ENCODE data around the gene BEST4. TPM values are rescaled to one million over a fixed set of nuclear protein-coding genes. Genes with fewer than 3 reads are reported as not detected.
A peak's percentile ranks its signal among the peaks of the same experiment; 100 is the strongest.

Gene BEST4
- total and polyA plus RNA-seq, 2 of the 8 experiments (the other 6 are each of a cell fraction or from before 2014, with no cell fraction given) = 0.76 to 1.4 TPM

GRCh38 chr1:44806704-44807363 lies 18.9 kb upstream of the BEST4 start, which contains the start of gene DYNLT4:
TSS of gene DYNLT4 (minus strand) at chr1:44807351. CDS start at chr1:44806668, 683 bp downstream.
- Histone ChIP-seq H3K9ac (replicated peaks in 1 of 4; ENCODE audit: extremely low read depth in 1 of 4, low read depth in 3 of 4, low read length in 3 of 4) (peak within 1 kb of the TSS in 3 of 4 experiments; percentile 42 to 80 (median 74); a peak in 4 of 7 replicates), H3K23me2 (ENCODE audit: low read depth, low read length) (no peaks in the 10 kb centered on the region; the same call in 1 of the 2 replicates), H3K36me3 (ENCODE audit: control insufficient read depth in 2 of 4, insufficient read depth in 4 of 4, low read length in 3 of 4) (peaks cover 0 to 16% (median 10%) of the 10 kb centered on the region in 4 experiments; a peak in 5 of 8 replicates), H4K8ac (ENCODE audit: extremely low read depth, insufficient read depth, low read length) (peak within 1 kb of the TSS; percentile 84), H3K4me2 (ENCODE audit: insufficient read depth in 1 of 2, low read depth in 2 of 2, low read length in 2 of 2) (peak within 1 kb of the TSS; percentile 56 to 58), H3K23ac (ENCODE audit: insufficient read length) (no peak within 1 kb of the TSS), H2BK20ac (ENCODE audit: low read length) (peak within 1 kb of the TSS; percentile 99), H3K79me2 (ENCODE audit: control insufficient read depth in 1 of 2, insufficient read depth in 2 of 2, low read length in 2 of 2) (no peaks in the 10 kb centered on the region), H2BK12ac (ENCODE audit: low read depth, low read length) (peak within 1 kb of the TSS; percentile 100), H2BK5ac (ENCODE audit: low read depth, low read length) (peak within 1 kb of the TSS; percentile 98), H2BK120ac (replicated peaks; ENCODE audit: low read depth, low read length) (peak within 1 kb of the TSS; percentile 71), H4K20me1 (replicated peaks in 1 of 2; ENCODE audit: control insufficient read depth in 1 of 2, insufficient read depth in 2 of 2, low read length in 2 of 2) (peaks cover 0 to 5% of the 10 kb centered on the region in 2 experiments), H3K4me1 (replicated peaks in 1 of 4; ENCODE audit: control insufficient read depth in 3 of 4, insufficient read depth in 4 of 4, low read length in 3 of 4) (peaks cover 10 to 37% (median 28%) of the 10 kb centered on the region in 4 experiments), H2AK5ac (ENCODE audit: low read depth, low read length) (peak within 1 kb of the TSS; percentile 97), H4K91ac (replicated peaks; ENCODE audit: insufficient read length, low read length) (peak within 1 kb of the TSS; percentile 92), H3K79me1 (ENCODE audit: low read depth, low read length) (no peaks in the 10 kb centered on the region), H3K18ac (ENCODE audit: extremely low read depth, low read length) (peak within 1 kb of the TSS; percentile 84), H3K27me3 (replicated peaks in 1 of 4; ENCODE audit: control insufficient read depth in 3 of 4, extremely low read depth in 1 of 4, insufficient read depth in 3 of 4, low read length in 3 of 4) (peaks cover 0 to 2% (median 0%) of the 10 kb centered on the region in 4 experiments; a peak in 3 of 7 replicates), H3K4ac (replicated peaks; ENCODE audit: insufficient read length, low read depth, low read length) (peak within 1 kb of the TSS; percentile 71), H3K14ac (ENCODE audit: insufficient read length) (no peak within 1 kb of the TSS), H3K4me3 (ENCODE audit: extremely low read depth in 1 of 4, insufficient read depth in 2 of 4, low read depth in 3 of 4, low read length in 4 of 4) (peak within 1 kb of the TSS in 2 of 4 experiments; percentile 5 to 37; a peak in 3 of 8 replicates), H4K5ac (ENCODE audit: insufficient read length, low read depth, low read length) (peak within 1 kb of the TSS; percentile 69), H3K27ac (ENCODE audit: low read depth, low read length) (peak within 1 kb of the TSS; percentile 96), H3K56ac (replicated peaks; ENCODE audit: insufficient read length, low read depth, low read length) (no peak within 1 kb of the TSS), H2BK15ac (ENCODE audit: low read length) (peak within 1 kb of the TSS; percentile 100), H2AFZ (ENCODE audit: low read length) (no peak within 1 kb of the TSS), H3K9me3 (ENCODE audit: insufficient read depth in 2 of 2, low read depth in 1 of 2, low read length in 1 of 2) (no peaks in the 10 kb centered on the region)
- POLR2A ChIA-PET (ENCODE audit: partially characterized antibody) = interaction anchor here (0.6 to 19.2 kb wide), 13 partner anchors 8 to 815 kb away, joined by 3 to 547 read pairs (median 18); partner anchors contain the start of genes BEST4, RNU5D-1 and RPS8
- DNase-seq (ENCODE audit: low read depth in 1 of 2, low spot score in 2 of 2) = no peak
- TF ChIP-seq ASH2L (IDR thresholded peaks at IDR 0.05; ENCODE audit: low read length) = no peak
- TF ChIP-seq TAF1 (IDR thresholded peaks at IDR 0.05; ENCODE audit: low read depth, low read length) = peak; percentile 83; the same call in 1 of the 2 replicates
- TF ChIP-seq YY1 (IDR thresholded peaks at IDR 0.05; ENCODE audit: low read depth, low read length) = 0 out of 2 replicates have a peak, but pooled peaks have one; percentile 13
- FAIRE-seq = no peak
- CTCF ChIA-PET (ENCODE audit: partially characterized antibody) = interaction anchor here (0.6 to 5.4 kb wide), 11 partner anchors 8 to 90 kb away, joined by 3 to 37 read pairs (median 10); partner anchors contain the start of gene BEST4
- WGBS, 2 experiments (ENCODE audit: extremely low coverage in 1 of 2, insufficient coverage in 1 of 2, insufficient read length in 1 of 2, insufficient replicate concordance in 2 of 2, low coverage in 1 of 2, low lambda C conversion rate in 2 of 2, missing lambda C conversion rate in 1 of 2) = 79% methylated on average over 6 of the region's 7 CpGs; no CpG with 5 or more reads in 1 of the 2 experiments
